NCI-H460 (cell line): Measurements from ENCODE around the gene NHLRC4. TPM values are rescaled to one million over a fixed set of nuclear protein-coding genes. Genes with fewer than 3 reads are reported as not detected.

ENCODE experiments used
- DNase-seq: peaks from one replicate; pipeline ENCODE4 v3.0.0-alpha.2; 2016; ENCODE audit warnings: low read depth; ENCODE audit errors: extremely low read depth
- total RNA-seq: library from RNA; depleted of rRNA; stranded (reverse); fragments of >200 nt; shearing (Covaris generic); gene quantifications from 2 replicates; pipeline ENCODE4 v1.2.3, GENCODE V29; 2014

The NHLRC4 gene
- total RNA-seq, 1 experiment from 2014 or later: 0.35 TPM

GRCh38 chr16:552171-552570 is 14.6 kb upstream of the NHLRC4 start:
- no peak for DNase-seq

GRCh38 chr16:553601-554296 is 13.1 kb upstream of the NHLRC4 start:
- no peak for DNase-seq

- no peak for DNase-seq
Measured at GRCh38 chr16:554297-554621, 12.5 kb upstream of the NHLRC4 start.

GRCh38 chr16:554640-555365 is 12.0 kb upstream of the NHLRC4 start:
- DNase-seq: no peak

GRCh38 chr16:555528-556473 is 11.0 kb upstream of the NHLRC4 start:
- no peak for DNase-seq

DNA sequence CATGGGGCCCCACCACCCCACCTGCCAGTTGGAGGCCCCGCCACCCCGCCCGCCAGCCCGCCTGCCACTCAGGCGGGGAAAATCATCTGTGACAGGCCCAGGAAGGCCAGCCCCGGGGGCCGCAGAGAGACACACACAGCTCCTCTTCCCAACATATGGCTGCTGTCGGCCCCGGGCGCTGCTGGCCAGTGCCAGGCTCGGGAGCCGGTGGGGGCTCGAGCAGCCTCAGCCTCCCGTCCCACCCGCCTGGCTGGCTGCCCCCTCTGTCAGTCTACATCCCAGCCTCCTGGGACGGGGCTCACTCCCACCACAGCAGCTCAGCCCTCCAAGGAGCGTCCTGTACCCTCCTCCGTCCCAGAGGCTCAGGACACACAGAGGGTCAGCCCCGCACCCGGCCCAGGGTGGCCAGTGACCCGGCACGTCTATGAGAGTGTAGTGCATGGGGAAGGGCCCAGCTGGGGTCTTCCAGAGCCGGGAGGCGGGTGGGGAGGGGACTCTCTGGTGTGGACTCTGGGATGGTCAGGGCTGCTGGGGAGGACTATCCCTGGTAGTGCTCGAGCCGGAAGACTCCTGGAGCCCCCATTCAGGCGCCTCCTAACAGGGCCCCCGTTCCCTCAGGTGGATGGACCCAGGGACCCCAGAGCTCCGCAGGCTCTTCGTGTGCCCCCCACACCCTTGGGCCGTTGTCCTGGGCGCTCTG is 10.2 kb upstream of the NHLRC4 start:
- no peak for DNase-seq

DNA sequence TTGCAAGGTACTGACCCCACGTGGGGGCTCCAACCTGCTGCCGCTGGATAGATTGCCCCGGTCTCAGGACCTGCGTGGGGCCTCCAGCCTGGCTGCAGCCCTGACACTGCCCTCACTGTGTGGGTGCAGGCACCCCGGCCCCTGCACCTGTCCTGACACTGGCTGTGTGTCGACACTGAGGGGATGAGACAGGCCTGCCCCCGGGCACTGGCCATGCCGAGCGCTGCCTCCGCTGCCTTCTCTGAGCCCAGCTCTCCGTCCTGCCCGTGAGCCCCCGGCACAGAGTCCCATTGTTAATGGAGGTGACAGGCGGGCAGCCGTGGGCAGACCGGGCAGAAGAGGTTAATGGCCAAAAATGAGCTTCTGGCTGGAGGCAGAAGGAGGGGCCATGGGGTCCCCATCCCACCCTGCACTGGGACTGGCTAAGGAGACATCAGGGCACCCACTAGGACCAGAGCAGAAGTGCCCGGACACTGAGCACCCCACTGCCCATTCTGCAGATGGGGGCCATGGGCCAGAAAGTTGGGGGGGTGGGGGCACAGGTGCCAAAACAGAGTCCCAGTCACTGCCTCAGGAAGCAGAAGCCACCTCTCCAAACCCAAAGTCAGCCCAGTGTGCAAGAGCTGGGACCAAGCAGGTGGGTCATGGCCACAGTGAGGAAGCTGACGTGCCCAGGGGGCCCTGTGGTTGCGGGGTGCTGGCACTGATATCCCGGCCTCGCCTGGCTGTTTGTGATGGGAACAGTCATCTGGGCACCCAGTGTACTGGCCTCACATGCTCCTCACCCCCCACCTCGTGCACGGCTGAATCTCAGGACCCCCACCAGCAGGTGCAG is 9.1 kb upstream of the NHLRC4 start:
- no peak for DNase-seq

DNA sequence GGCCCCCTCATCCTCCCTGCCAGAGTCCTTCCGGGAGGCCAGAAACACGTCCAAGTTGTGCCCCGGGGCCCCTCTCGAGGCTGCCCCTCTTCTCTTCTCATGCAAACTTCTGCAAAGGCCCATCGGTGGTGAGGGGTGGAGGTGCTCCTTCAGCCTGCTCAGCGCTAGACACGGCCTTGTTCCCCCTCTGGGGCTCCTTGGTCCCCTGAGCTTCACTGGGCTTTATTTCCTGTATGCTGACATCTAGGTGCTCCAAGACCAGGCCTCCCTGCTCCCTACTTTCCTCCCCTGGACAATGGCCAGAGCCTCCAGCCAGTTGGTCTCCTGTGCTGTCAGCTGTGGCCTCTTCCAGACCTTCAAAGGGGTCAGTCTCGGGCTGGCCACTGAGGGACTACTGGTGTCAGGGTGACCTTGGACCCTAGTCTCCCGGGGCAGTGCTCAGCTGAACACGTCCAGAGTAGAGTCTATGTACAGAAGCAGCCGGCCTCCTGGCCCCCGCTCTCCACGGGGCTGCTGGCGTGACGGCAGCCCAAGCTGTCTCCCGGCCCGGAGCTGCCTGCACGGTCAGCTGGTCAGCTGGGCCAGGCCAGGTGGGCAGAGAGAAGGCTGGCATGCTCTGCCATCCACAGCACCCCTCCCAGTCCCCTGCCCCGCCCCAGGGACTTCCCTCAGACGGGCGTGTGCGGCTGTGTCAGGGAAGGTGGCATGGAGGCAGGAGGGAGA is 8.3 kb upstream of the NHLRC4 start:
- no peak for DNase-seq

GRCh38 chr16:559021-559380 is 7.8 kb upstream of the NHLRC4 start:
- DNase-seq: no peak

GRCh38 chr16:559411-560203 is 7.2 kb upstream of the NHLRC4 start:
- no peak for DNase-seq

GRCh38 chr16:560204-560700 is 6.6 kb upstream of the NHLRC4 start, which contains the start of gene PRR35:
Gene PRR35, plus strand, starts transcription at chr16:560394. Its CDS starts 2,901 bp downstream, at chr16:563295.
- no peak for DNase-seq

DNA sequence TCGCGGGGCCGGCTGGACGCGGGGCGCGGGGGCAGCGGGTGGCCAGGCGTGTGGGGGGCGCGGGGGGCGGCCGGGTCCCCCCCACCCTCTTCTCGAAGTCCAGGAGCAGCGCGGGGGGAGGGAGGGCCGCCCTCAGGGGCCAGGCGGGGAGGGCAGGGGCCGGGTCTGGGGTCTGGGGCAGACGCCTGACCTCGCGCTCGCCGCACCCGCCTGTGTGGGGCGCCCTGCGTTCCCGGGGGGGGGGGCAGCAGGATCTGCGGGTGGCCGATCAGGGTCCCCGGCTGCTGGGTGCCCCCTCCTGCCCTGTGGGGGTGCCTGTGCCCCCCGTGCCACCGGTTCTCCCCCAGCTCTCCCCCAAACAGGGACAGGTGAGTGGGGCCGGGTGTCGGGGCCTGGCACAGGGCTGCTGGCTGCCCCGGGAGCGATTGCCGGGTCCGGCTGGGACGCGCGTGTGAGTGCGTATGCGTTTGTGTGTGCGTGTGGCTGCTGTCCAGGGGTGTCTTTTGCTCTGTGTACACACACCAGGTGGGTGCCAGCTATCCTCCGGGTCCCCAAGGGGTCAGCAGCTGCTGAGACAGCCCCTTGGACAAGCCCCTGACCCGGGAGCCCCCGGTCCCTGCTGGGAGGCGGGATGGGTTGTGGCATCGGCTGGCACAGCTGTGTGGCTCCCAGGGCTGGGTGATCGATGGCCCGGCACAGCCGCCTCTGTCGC is 5.9 kb upstream of the NHLRC4 start:
- DNase-seq: no peak

- no peak for DNase-seq
Measured at GRCh38 chr16:561413-561794, 5.4 kb upstream of the NHLRC4 start.

- DNase-seq: no peak
Measured at GRCh38 chr16:561957-562938, 4.6 kb upstream of the NHLRC4 start.

- no peak for DNase-seq
Measured at GRCh38 chr16:563072-563644, 3.6 kb upstream of the NHLRC4 start.
